Activated CD4-positive, alpha-beta T cell treated with anti-CD3 and anti-CD28 coated beads, Interleukin-2, amount 10 ng/mL, durations not matched to agents 24 days and 14 days (primary cell): ENCODE results near the gene CNTN4. TPM values are rescaled to one million over a fixed set of nuclear protein-coding genes. Genes with fewer than 3 reads are reported as not detected.
A peak's percentile ranks its signal among the peaks of the same experiment; 100 is the strongest.

Source experiments
- DNase-seq: peaks from one replicate; pipeline ENCODE4 v3.0.0; 2022
- H3K27ac Mint-ChIP-seq: one replicate; pipeline ENCODE4 v1.8.0; 2022; ENCODE audit warnings: mild to moderate bottlenecking, mixed read lengths
- H3K27me3 Mint-ChIP-seq: one replicate; pipeline ENCODE4 v1.8.0; 2022; ENCODE audit warnings: mixed read lengths
- H3K36me3 Mint-ChIP-seq: one replicate; pipeline ENCODE4 v1.8.0; 2022; ENCODE audit warnings: low read depth, mild to moderate bottlenecking, mixed read lengths
- H3K4me1 Mint-ChIP-seq: one replicate; pipeline ENCODE4 v1.8.0; 2021; ENCODE audit warnings: mixed read lengths
- H3K4me3 Mint-ChIP-seq: one replicate; pipeline ENCODE4 v1.8.0; 2022; ENCODE audit warnings: mild to moderate bottlenecking, moderate library complexity, mixed read lengths
- H3K9me3 Mint-ChIP-seq: one replicate; pipeline ENCODE4 v1.8.0; 2021; ENCODE audit warnings: mixed read lengths
- intact Hi-C: fragments of 100-400 bp; cut with micrococcal nuclease; formaldehyde crosslinking; loops from one replicate; pipeline ENCODE4 v1.15.1; 2023
- total RNA-seq: library from RNA; stranded (reverse); gene quantifications from 2 replicates; pipeline ENCODE4 v1.2.3, GENCODE V29; 2022

Gene CNTN4
- total RNA-seq, 1 donor from 2014 or later, result not detected

DNA sequence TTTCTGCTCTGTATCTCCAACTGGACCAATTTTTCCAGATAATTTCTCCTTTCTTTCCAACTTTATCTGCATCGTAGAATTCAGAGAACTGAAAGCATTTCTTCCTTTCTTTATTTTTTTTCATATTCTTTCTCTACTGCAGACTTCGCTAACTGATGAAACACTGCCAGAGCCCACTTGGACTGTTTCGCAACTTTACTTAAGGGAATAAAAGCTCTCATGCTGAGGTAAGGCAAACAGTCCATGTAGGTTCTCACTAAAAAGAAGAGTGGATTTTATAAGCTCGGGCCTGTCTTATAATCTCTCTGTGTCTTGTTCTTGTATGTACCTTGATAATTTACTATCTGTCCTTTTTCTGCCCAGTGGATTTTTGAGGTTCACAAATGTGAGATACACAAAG is 163.5 kb downstream of the CNTN4 start:
- H3K4me3 Mint-ChIP-seq, result no peak overlapping the region
- no peaks in the 10 kb centered on the region for H3K9me3 Mint-ChIP-seq
- intact Hi-C loops, result no loop called here
- no peaks in the 10 kb centered on the region for H3K36me3 Mint-ChIP-seq
- no peaks in the 10 kb centered on the region for H3K27me3 Mint-ChIP-seq
- no peak for DNase-seq
- no peak overlapping the region for H3K27ac Mint-ChIP-seq
- no peaks in the 10 kb centered on the region for H3K4me1 Mint-ChIP-seq

DNA sequence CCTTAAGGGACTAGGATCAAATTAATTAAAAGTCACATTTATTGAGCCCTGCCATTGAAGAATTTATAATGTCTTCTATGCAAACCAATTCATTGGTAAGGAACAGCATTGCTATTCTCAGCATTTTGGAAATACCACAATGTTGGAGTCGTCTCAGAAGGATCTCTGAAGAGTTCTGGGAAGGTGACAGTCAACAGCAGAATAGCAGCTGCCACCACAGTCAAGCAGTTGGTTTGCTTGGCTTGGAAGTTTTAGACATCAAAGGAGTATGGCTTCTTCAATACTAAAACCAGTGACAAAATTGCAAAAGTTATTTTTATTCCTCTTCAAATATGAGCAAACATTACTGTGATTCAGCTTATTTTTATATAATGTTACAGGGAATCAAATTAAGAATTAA is 167.9 kb downstream of the CNTN4 start:
- no peaks in the 10 kb centered on the region for H3K9me3 Mint-ChIP-seq
- no peaks in the 10 kb centered on the region for H3K27me3 Mint-ChIP-seq
- no peak overlapping the region for H3K27ac Mint-ChIP-seq
- H3K4me3 Mint-ChIP-seq, result no peak overlapping the region
- H3K36me3 Mint-ChIP-seq, result no peaks in the 10 kb centered on the region
- DNase-seq, result no peak
- no peaks in the 10 kb centered on the region for H3K4me1 Mint-ChIP-seq
- intact Hi-C loops, result no loop called here

GRCh38 chr3:2268779-2269178 is 170.1 kb downstream of the CNTN4 start:
- Mint-ChIP-seq H3K4me1 (no peaks in the 10 kb centered on the region), H3K36me3 (no peaks in the 10 kb centered on the region), H3K27ac (no peak overlapping the region), H3K27me3 (no peaks in the 10 kb centered on the region), H3K4me3 (no peak overlapping the region), H3K9me3 (no peaks in the 10 kb centered on the region)
- DNase-seq, result no peak
- intact Hi-C loops, result no loop called here

DNA sequence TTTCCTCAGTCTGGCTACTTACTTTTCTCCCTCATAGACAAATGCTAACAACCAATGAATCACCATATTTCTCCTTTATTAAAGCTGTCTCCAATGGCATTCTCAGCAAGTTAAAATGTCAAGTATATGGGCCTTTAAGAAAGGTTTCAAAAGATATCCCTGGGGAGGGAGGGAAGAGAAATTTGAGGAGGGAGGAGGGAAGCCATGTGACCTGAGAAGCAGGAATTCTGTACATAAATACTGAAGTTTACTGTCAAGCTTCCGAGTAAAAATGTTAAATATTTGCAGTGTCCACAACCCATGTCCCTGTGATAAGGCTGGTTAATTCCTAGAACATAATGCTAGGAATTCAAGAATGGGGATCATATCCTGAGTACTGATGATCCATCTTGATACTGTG is 175.9 kb downstream of the CNTN4 start:
- Mint-ChIP-seq H3K27ac (no peak overlapping the region), H3K4me3 (no peak overlapping the region)
- intact Hi-C loops, result no loop called here

GRCh38 chr3:2283818-2284217 is 185.2 kb downstream of the CNTN4 start:
- Mint-ChIP-seq H3K36me3 (no peaks in the 10 kb centered on the region), H3K4me1 (no peaks in the 10 kb centered on the region), H3K9me3 (no peaks in the 10 kb centered on the region), H3K27ac (no peak overlapping the region), H3K4me3 (no peak overlapping the region), H3K27me3 (no peaks in the 10 kb centered on the region)
- intact Hi-C loops, result no loop called here
- DNase-seq, result no peak

More for the DNA sequence above, 175.9 kb downstream of the CNTN4 start:
- DNase-seq, result no peak
- H3K4me1 Mint-ChIP-seq, result no peaks in the 10 kb centered on the region
- no peaks in the 10 kb centered on the region for H3K36me3 Mint-ChIP-seq
- H3K27me3 Mint-ChIP-seq, result no peaks in the 10 kb centered on the region
- no peaks in the 10 kb centered on the region for H3K9me3 Mint-ChIP-seq

GRCh38 chr3:2300938-2301337 is 202.3 kb downstream of the CNTN4 start:
- Mint-ChIP-seq H3K4me3 (no peak overlapping the region), H3K4me1 (no peaks in the 10 kb centered on the region), H3K27ac (no peak overlapping the region), H3K36me3 (no peaks in the 10 kb centered on the region), H3K27me3 (no peaks in the 10 kb centered on the region), H3K9me3 (no peaks in the 10 kb centered on the region)
- intact Hi-C loops, result no loop called here
- no peak for DNase-seq

- intact Hi-C loops, result no loop called here
- Mint-ChIP-seq H3K9me3 (no peaks in the 10 kb centered on the region), H3K36me3 (no peaks in the 10 kb centered on the region), H3K4me1 (no peaks in the 10 kb centered on the region), H3K27ac (no peak overlapping the region), H3K27me3 (no peaks in the 10 kb centered on the region), H3K4me3 (no peak overlapping the region)
- DNase-seq, result no peak
Measured at GRCh38 chr3:2301361-2301760, 202.7 kb downstream of the CNTN4 start.

- Mint-ChIP-seq H3K9me3 (no peaks in the 10 kb centered on the region), H3K36me3 (no peaks in the 10 kb centered on the region), H3K27ac (no peak overlapping the region), H3K4me1 (no peaks in the 10 kb centered on the region), H3K4me3 (no peak overlapping the region), H3K27me3 (no peaks in the 10 kb centered on the region)
- intact Hi-C loops, result no loop called here
- peak; percentile 58 for DNase-seq
Measured at GRCh38 chr3:2303566-2303965, 204.9 kb downstream of the CNTN4 start.

DNA sequence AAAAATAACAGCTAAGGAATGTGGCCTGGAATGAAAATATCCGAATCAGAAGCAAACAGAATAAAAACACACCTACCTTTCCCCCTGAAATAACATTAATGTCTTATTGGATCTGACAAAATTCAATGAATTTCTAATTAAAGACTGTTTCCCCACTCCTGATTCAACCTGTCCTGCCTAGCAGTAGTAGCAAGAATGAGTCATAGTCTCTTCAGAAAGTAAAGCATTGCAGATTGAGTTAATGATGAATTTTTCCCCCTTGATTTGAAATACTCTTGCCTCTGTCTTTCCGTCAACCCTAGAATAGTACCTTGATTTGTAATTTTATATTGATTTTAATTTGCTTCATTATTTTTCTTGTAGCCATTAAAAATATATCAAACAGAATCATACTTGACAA is 212.4 kb downstream of the CNTN4 start:
- intact Hi-C loops, result no loop called here
- Mint-ChIP-seq H3K27ac (no peak overlapping the region), H3K9me3 (no peaks in the 10 kb centered on the region), H3K4me1 (no peaks in the 10 kb centered on the region), H3K36me3 (no peaks in the 10 kb centered on the region), H3K27me3 (no peaks in the 10 kb centered on the region), H3K4me3 (no peak overlapping the region)
- DNase-seq, result no peak

DNA sequence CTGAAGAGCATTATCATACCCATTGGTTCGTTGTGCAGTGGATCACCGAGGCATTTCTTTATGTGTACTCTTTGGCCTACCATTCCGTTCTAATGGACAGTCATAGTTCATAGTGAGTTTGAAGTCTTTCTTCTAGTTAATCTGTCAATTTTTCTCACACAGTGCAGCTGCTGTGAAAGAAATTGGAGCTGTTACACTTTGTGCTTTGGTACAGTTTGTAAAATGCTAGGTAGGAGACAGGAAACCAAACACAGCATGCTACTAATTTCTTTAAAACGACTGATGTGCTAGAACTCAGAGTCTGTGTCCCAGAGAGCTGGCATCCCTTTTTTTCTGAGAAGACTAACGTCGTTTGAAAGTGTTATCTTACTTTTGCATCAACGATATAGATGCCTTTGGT is 218.9 kb downstream of the CNTN4 start:
- Mint-ChIP-seq H3K9me3 (no peaks in the 10 kb centered on the region), H3K27ac (no peak overlapping the region), H3K4me1 (no peaks in the 10 kb centered on the region), H3K36me3 (no peaks in the 10 kb centered on the region), H3K4me3 (no peak overlapping the region), H3K27me3 (no peaks in the 10 kb centered on the region)
- no peak for DNase-seq
- intact Hi-C loops, result no loop called here

DNA sequence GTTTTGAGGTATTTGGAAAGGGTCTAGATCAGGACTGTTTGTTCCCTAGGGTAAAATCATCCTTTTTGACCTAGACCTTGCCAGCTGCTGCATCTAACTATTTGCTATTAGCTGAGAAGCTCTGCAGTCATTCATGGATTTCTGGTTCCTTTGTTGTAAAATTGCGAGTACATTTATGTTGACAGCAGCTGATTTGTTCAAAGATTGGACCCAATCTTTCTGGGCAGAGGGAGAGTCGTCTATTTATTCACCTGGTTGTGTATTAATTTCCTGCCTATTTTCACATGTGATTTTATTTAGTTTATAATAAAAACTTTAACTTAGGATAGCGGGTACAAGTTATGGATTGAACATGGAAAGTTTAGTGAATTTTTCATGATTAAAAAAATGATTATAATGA is 236.3 kb downstream of the CNTN4 start:
- no peaks in the 10 kb centered on the region for H3K9me3 Mint-ChIP-seq
- H3K4me3 Mint-ChIP-seq, result no peak overlapping the region
- intact Hi-C loops, result no loop called here

DNA sequence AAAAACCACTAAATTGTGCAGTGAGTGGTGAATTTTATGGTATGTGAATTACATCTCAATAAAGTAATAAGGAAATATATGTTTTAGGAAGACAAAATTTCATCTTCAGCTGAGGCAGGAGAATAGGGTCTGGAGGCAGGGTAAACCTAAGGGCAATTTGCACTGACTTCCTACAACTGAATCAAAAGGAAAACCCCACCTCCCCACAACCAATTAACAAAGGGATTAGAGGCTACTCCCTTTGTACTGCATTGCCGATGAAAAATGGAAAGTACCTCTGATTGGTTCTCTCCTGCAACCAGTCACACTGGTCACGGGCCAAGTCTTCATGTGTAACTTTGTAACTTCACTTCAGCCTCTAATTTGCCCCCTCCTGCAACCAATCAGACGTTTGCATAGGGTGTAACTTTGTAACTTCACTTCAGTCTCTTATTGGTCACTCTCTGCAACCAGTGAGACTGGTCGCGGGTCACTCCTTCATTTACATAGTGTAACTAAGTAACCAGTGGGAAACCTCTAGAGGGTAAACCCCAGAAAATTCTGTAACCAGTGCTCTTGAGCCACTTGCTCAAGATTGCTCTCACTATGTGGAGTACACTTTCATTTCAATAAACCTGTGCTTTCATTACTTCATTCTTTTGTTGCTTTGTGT is 244.5 kb downstream of the CNTN4 start:
- H3K27ac Mint-ChIP-seq, result no peak overlapping the region
- no peak overlapping the region for H3K4me3 Mint-ChIP-seq
- intact Hi-C loops, result no loop called here
- H3K27me3 Mint-ChIP-seq, result no peaks in the 10 kb centered on the region
- no peaks in the 10 kb centered on the region for H3K9me3 Mint-ChIP-seq
- no peaks in the 10 kb centered on the region for H3K4me1 Mint-ChIP-seq
- DNase-seq, result no peak
- no peaks in the 10 kb centered on the region for H3K36me3 Mint-ChIP-seq

More for the DNA sequence above, 236.3 kb downstream of the CNTN4 start:
- no peaks in the 10 kb centered on the region for H3K4me1 Mint-ChIP-seq
- no peak overlapping the region for H3K27ac Mint-ChIP-seq
- no peaks in the 10 kb centered on the region for H3K36me3 Mint-ChIP-seq
- no peak for DNase-seq
- no peaks in the 10 kb centered on the region for H3K27me3 Mint-ChIP-seq

- H3K27ac Mint-ChIP-seq, result no peak overlapping the region
- intact Hi-C loops, result no loop called here
- H3K36me3 Mint-ChIP-seq, result no peaks in the 10 kb centered on the region
- H3K4me1 Mint-ChIP-seq, result no peaks in the 10 kb centered on the region
- DNase-seq, result no peak
- no peaks in the 10 kb centered on the region for H3K27me3 Mint-ChIP-seq
- no peak overlapping the region for H3K4me3 Mint-ChIP-seq
- H3K9me3 Mint-ChIP-seq, result peaks cover 3% of the 10 kb centered on the region
Measured at GRCh38 chr3:2352134-2352762, 253.6 kb downstream of the CNTN4 start.

GRCh38 chr3:2354702-2355101 is 256.0 kb downstream of the CNTN4 start:
- no peak overlapping the region for H3K4me3 Mint-ChIP-seq
- peaks cover 3% of the 10 kb centered on the region for H3K9me3 Mint-ChIP-seq
- DNase-seq, result no peak
- H3K27me3 Mint-ChIP-seq, result no peaks in the 10 kb centered on the region
- H3K4me1 Mint-ChIP-seq, result no peaks in the 10 kb centered on the region
- intact Hi-C loops, result no loop called here
- H3K27ac Mint-ChIP-seq, result no peak overlapping the region
- H3K36me3 Mint-ChIP-seq, result no peaks in the 10 kb centered on the region
